ENCODE data around the gene ORAI2.

The ORAI2 gene

GRCh38 chr7:102433219-102434038 lies at the start of gene ORAI2:
ORAI2 (plus strand) TSS chr7:102433575; CDS start chr7:102438957, 5,382 bp downstream.
- H3K27ac ChIP-seq (ENCODE audit: low read depth in 2 of 2, low read length in 2 of 2) = peak within 1 kb of the TSS; percentile 72 to 83
- no peaks in the 10 kb centered on the region for H3K36me3 ChIP-seq (ENCODE audit: control insufficient read depth in 2 of 2, insufficient read depth in 2 of 2, low read length in 2 of 2)
- peaks cover 0 to 2% of the 10 kb centered on the region in 2 donors for H3K27me3 ChIP-seq (ENCODE audit: control insufficient read depth in 2 of 2, insufficient read depth in 2 of 2, low read length in 2 of 2)
- peak within 1 kb of the TSS; percentile 63 to 68 for H3K4me3 ChIP-seq (ENCODE audit: low read length in 2 of 2)
- no peaks in the 10 kb centered on the region for H3K9me3 ChIP-seq (ENCODE audit: control insufficient read depth in 2 of 2, low read length in 2 of 2)
- H3K9ac ChIP-seq (ENCODE audit: low read depth in 1 of 2, low read length in 2 of 2) = peak within 1 kb of the TSS; percentile 24 to 58
- peaks cover 13 to 22% of the 10 kb centered on the region in 2 donors for H3K4me1 ChIP-seq (ENCODE audit: control insufficient read depth in 2 of 2, insufficient read depth in 2 of 2, low read length in 2 of 2)

- Histone ChIP-seq H3K9me3 (ENCODE audit: control insufficient read depth in 2 of 2, low read length in 2 of 2) (no peaks in the 10 kb centered on the region), H3K36me3 (ENCODE audit: control insufficient read depth in 2 of 2, insufficient read depth in 2 of 2, low read length in 2 of 2) (peaks cover 6 to 15% of the 10 kb centered on the region in 2 donors), H3K4me3 (ENCODE audit: low read length in 2 of 2) (no peak overlapping the region), H3K27ac (ENCODE audit: low read depth in 2 of 2, low read length in 2 of 2) (no peak overlapping the region), H3K9ac (ENCODE audit: low read depth in 1 of 2, low read length in 2 of 2) (no peak overlapping the region), H3K4me1 (ENCODE audit: control insufficient read depth in 2 of 2, insufficient read depth in 2 of 2, low read length in 2 of 2) (no peaks in the 10 kb centered on the region), H3K27me3 (ENCODE audit: control insufficient read depth in 2 of 2, insufficient read depth in 2 of 2, low read length in 2 of 2) (no peaks in the 10 kb centered on the region)
Measured at GRCh38 chr7:102387064-102387463, 46.3 kb upstream of the ORAI2 start.

- no peak overlapping the region for H3K27ac ChIP-seq (ENCODE audit: low read depth in 2 of 2, low read length in 2 of 2)
- H3K27me3 ChIP-seq (ENCODE audit: control insufficient read depth in 2 of 2, insufficient read depth in 2 of 2, low read length in 2 of 2) = no peaks in the 10 kb centered on the region
- H3K9me3 ChIP-seq (ENCODE audit: control insufficient read depth in 2 of 2, low read length in 2 of 2) = no peaks in the 10 kb centered on the region
- no peaks in the 10 kb centered on the region for H3K4me1 ChIP-seq (ENCODE audit: control insufficient read depth in 2 of 2, insufficient read depth in 2 of 2, low read length in 2 of 2)
- H3K4me3 ChIP-seq (ENCODE audit: low read length in 2 of 2) = no peak overlapping the region
- H3K9ac ChIP-seq (ENCODE audit: low read depth in 1 of 2, low read length in 2 of 2) = no peak overlapping the region
- peaks cover 6 to 15% of the 10 kb centered on the region in 2 donors for H3K36me3 ChIP-seq (ENCODE audit: control insufficient read depth in 2 of 2, insufficient read depth in 2 of 2, low read length in 2 of 2)
Measured at GRCh38 chr7:102389810-102390209, 43.6 kb upstream of the ORAI2 start.

- no peaks in the 10 kb centered on the region for H3K27me3 ChIP-seq (ENCODE audit: control insufficient read depth in 2 of 2, insufficient read depth in 2 of 2, low read length in 2 of 2)
- peaks cover 6 to 15% of the 10 kb centered on the region in 2 donors for H3K36me3 ChIP-seq (ENCODE audit: control insufficient read depth in 2 of 2, insufficient read depth in 2 of 2, low read length in 2 of 2)
- H3K4me1 ChIP-seq (ENCODE audit: control insufficient read depth in 2 of 2, insufficient read depth in 2 of 2, low read length in 2 of 2) = peaks cover 2 to 5% of the 10 kb centered on the region in 2 donors
- no peak overlapping the region for H3K27ac ChIP-seq (ENCODE audit: low read depth in 2 of 2, low read length in 2 of 2)
- H3K4me3 ChIP-seq (ENCODE audit: low read length in 2 of 2) = no peak overlapping the region
- H3K9me3 ChIP-seq (ENCODE audit: control insufficient read depth in 2 of 2, low read length in 2 of 2) = no peaks in the 10 kb centered on the region
- H3K9ac ChIP-seq (ENCODE audit: low read depth in 1 of 2, low read length in 2 of 2) = no peak overlapping the region
Measured at GRCh38 chr7:102390697-102391484, 42.5 kb upstream of the ORAI2 start.

GRCh38 chr7:102392330-102392729 lies 41.0 kb upstream of the ORAI2 start:
- peaks cover 0 to 9% of the 10 kb centered on the region in 2 donors for H3K36me3 ChIP-seq (ENCODE audit: control insufficient read depth in 2 of 2, insufficient read depth in 2 of 2, low read length in 2 of 2)

GRCh38 chr7:102393467-102393866 lies 39.9 kb upstream of the ORAI2 start:
- Histone ChIP-seq H3K4me3 (ENCODE audit: low read length in 2 of 2) (no peak overlapping the region), H3K36me3 (ENCODE audit: control insufficient read depth in 2 of 2, insufficient read depth in 2 of 2, low read length in 2 of 2) (peaks cover 0 to 9% of the 10 kb centered on the region in 2 donors), H3K9ac (ENCODE audit: low read depth in 1 of 2, low read length in 2 of 2) (no peak overlapping the region), H3K27ac (ENCODE audit: low read depth in 2 of 2, low read length in 2 of 2) (no peak overlapping the region), H3K4me1 (ENCODE audit: control insufficient read depth in 2 of 2, insufficient read depth in 2 of 2, low read length in 2 of 2) (peaks cover 10 to 11% of the 10 kb centered on the region in 2 donors), H3K27me3 (ENCODE audit: control insufficient read depth in 2 of 2, insufficient read depth in 2 of 2, low read length in 2 of 2) (no peaks in the 10 kb centered on the region), H3K9me3 (ENCODE audit: control insufficient read depth in 2 of 2, low read length in 2 of 2) (no peaks in the 10 kb centered on the region)

More at GRCh38 chr7:102392330-102392729, 41.0 kb upstream of the ORAI2 start:
- Histone ChIP-seq H3K27ac (ENCODE audit: low read depth in 2 of 2, low read length in 2 of 2) (no peak overlapping the region), H3K27me3 (ENCODE audit: control insufficient read depth in 2 of 2, insufficient read depth in 2 of 2, low read length in 2 of 2) (no peaks in the 10 kb centered on the region), H3K4me1 (ENCODE audit: control insufficient read depth in 2 of 2, insufficient read depth in 2 of 2, low read length in 2 of 2) (peaks cover 8 to 11% of the 10 kb centered on the region in 2 donors), H3K9ac (ENCODE audit: low read depth in 1 of 2, low read length in 2 of 2) (no peak overlapping the region), H3K9me3 (ENCODE audit: control insufficient read depth in 2 of 2, low read length in 2 of 2) (no peaks in the 10 kb centered on the region), H3K4me3 (ENCODE audit: low read length in 2 of 2) (no peak overlapping the region)

- Histone ChIP-seq H3K9ac (ENCODE audit: low read depth in 1 of 2, low read length in 2 of 2) (peak overlapping the region; percentile 75 to 88), H3K27ac (ENCODE audit: low read depth in 2 of 2, low read length in 2 of 2) (peak overlapping the region; percentile 83 to 86), H3K27me3 (ENCODE audit: control insufficient read depth in 2 of 2, insufficient read depth in 2 of 2, low read length in 2 of 2) (no peaks in the 10 kb centered on the region), H3K4me3 (ENCODE audit: low read length in 2 of 2) (peak overlapping the region; percentile 84 to 94), H3K4me1 (ENCODE audit: control insufficient read depth in 2 of 2, insufficient read depth in 2 of 2, low read length in 2 of 2) (peaks cover 10 to 11% of the 10 kb centered on the region in 2 donors), H3K36me3 (ENCODE audit: control insufficient read depth in 2 of 2, insufficient read depth in 2 of 2, low read length in 2 of 2) (peaks cover 6 to 16% of the 10 kb centered on the region in 2 donors), H3K9me3 (ENCODE audit: control insufficient read depth in 2 of 2, low read length in 2 of 2) (no peaks in the 10 kb centered on the region)
Measured at GRCh38 chr7:102395592-102395872, 37.8 kb upstream of the ORAI2 start.

- peaks cover 10 to 11% of the 10 kb centered on the region in 2 donors for H3K4me1 ChIP-seq (ENCODE audit: control insufficient read depth in 2 of 2, insufficient read depth in 2 of 2, low read length in 2 of 2)
- H3K9me3 ChIP-seq (ENCODE audit: control insufficient read depth in 2 of 2, low read length in 2 of 2) = no peaks in the 10 kb centered on the region
- H3K4me3 ChIP-seq (ENCODE audit: low read length in 2 of 2) = peak within 1 kb of the TSS; percentile 84 to 94
- no peaks in the 10 kb centered on the region for H3K27me3 ChIP-seq (ENCODE audit: control insufficient read depth in 2 of 2, insufficient read depth in 2 of 2, low read length in 2 of 2)
- H3K9ac ChIP-seq (ENCODE audit: low read depth in 1 of 2, low read length in 2 of 2) = peak within 1 kb of the TSS; percentile 75 to 92
- peak within 1 kb of the TSS; percentile 83 to 86 for H3K27ac ChIP-seq (ENCODE audit: low read depth in 2 of 2, low read length in 2 of 2)
- peaks cover 6 to 20% of the 10 kb centered on the region in 2 donors for H3K36me3 ChIP-seq (ENCODE audit: control insufficient read depth in 2 of 2, insufficient read depth in 2 of 2, low read length in 2 of 2)
Measured at GRCh38 chr7:102395873-102396709, 37.3 kb upstream of the ORAI2 start, which contains the start of gene PRKRIP1. PRKRIP1 (plus strand) TSS chr7:102396363; CDS start chr7:102396412, 49 bp downstream.

- Histone ChIP-seq H3K4me1 (ENCODE audit: control insufficient read depth in 2 of 2, insufficient read depth in 2 of 2, low read length in 2 of 2) (peaks cover 10 to 11% of the 10 kb centered on the region in 2 donors), H3K36me3 (ENCODE audit: control insufficient read depth in 2 of 2, insufficient read depth in 2 of 2, low read length in 2 of 2) (peaks cover 6 to 21% of the 10 kb centered on the region in 2 donors), H3K4me3 (ENCODE audit: low read length in 2 of 2) (peak overlapping the region; percentile 84 to 94), H3K9ac (ENCODE audit: low read depth in 1 of 2, low read length in 2 of 2) (peak overlapping the region; percentile 75 to 92), H3K27me3 (ENCODE audit: control insufficient read depth in 2 of 2, insufficient read depth in 2 of 2, low read length in 2 of 2) (no peaks in the 10 kb centered on the region), H3K27ac (ENCODE audit: low read depth in 2 of 2, low read length in 2 of 2) (peak overlapping the region; percentile 83 to 86), H3K9me3 (ENCODE audit: control insufficient read depth in 2 of 2, low read length in 2 of 2) (no peaks in the 10 kb centered on the region)
Measured at GRCh38 chr7:102396710-102397019, 36.7 kb upstream of the ORAI2 start.

Measured in mucosa of rectum (tissue), 2 donors.